K562 (cell line): ENCODE results near the gene CLIP4. TPM values are rescaled to one million over a fixed set of nuclear protein-coding genes. Genes with fewer than 3 reads are reported as not detected.

ENCODE experiments used
- ATAC-seq: fragments of 200-7000 bp; cut with Tn5 transposase; 3 replicates; pipeline ENCODE4 v1.9.1; 2020; ENCODE audit warnings: moderate library complexity
- BruUV-seq: library from RNA; stranded (reverse); fragments of 400-500 nt; replicated peaks from 2 replicates; lab custom pipeline; 2021; lab: Mats Ljungman, UMichigan
- CTCF ChIA-PET: fragments of 300-600 bp; formaldehyde crosslinking; extraction: SDS; loops from one replicate; lab custom pipeline; 2021; ENCODE audit warnings: low intra/inter-chr PET ratio; lab: Yijun Ruan, JAX
- POLR2A ChIA-PET: fragments of 300-600, 350-650 bp; sonication (Branson Sonifier 250); formaldehyde crosslinking; extraction: SDS; loops from one replicate; lab custom pipeline; 2021; ENCODE audit warnings: antibody characterized with exemption, inconsistent platforms; lab: Yijun Ruan, JAX
- DNase-seq, 4 experiments: peaks; one replicate each; pipeline versions ENCODE4 v3.0.0 to v3.0.0-alpha.2; 2011 to 2018; ENCODE audit warnings: low spot score in 3 of 4, mixed read lengths in 3 of 4; ENCODE audit errors: extremely low read depth in 1 of 4
- FAIRE-seq: peaks from 2 replicates; lab custom pipeline; 2011; peaks lifted over from hg19 to GRCh38; lab: Jason Lieb, UNC
- H2AFZ ChIP-seq: 2 replicates; pipeline ENCODE4 v1.6.0; 2011; ENCODE audit warnings: low read depth, low read length, control low read depth, inconsistent platforms
- H3K27ac ChIP-seq: fragments of 200-600 bp; 3 replicates; pipeline ENCODE4 v1.8.0; 2011; ENCODE audit warnings: low read depth, mild to moderate bottlenecking, control low read depth, inconsistent platforms, low read length, moderate library complexity, mixed read lengths; ENCODE audit errors: extremely low read depth
- H3K27me3 ChIP-seq, 2 experiments: fragments of 300-600 bp in 1 of 2; 2 replicates in 1 of 2; 3 replicates in 1 of 2; pipeline versions ENCODE4 v1.6.0 to v1.8.0; 2011; ENCODE audit warnings: inconsistent platforms in 2 of 2, low read length in 2 of 2, mild to moderate bottlenecking in 1 of 2, mixed read lengths in 1 of 2, moderate library complexity in 1 of 2; ENCODE audit not compliant: control insufficient read depth in 2 of 2, insufficient read depth in 2 of 2
- H3K36me3 ChIP-seq: fragments of 300-600 bp; 3 replicates; pipeline ENCODE4 v1.8.0; 2011; ENCODE audit warnings: mild to moderate bottlenecking, low read length, inconsistent platforms; ENCODE audit not compliant: control insufficient read depth, insufficient read depth
- H3K4me1 ChIP-seq, 2 experiments: fragments of 200-600 bp in 1 of 2; replicated peaks in 1 of 2; 2 replicates in 1 of 2; 3 replicates in 1 of 2; pipeline versions ENCODE4 v1.5.1 to v1.8.0; 2011; ENCODE audit warnings: inconsistent platforms in 2 of 2, low read length in 2 of 2, mild to moderate bottlenecking in 1 of 2, mixed read lengths in 1 of 2, moderate library complexity in 1 of 2; ENCODE audit not compliant: control insufficient read depth in 2 of 2, insufficient read depth in 2 of 2
- H3K4me2 ChIP-seq: 2 replicates; pipeline ENCODE4 v1.6.1; 2011; ENCODE audit warnings: low read length, control low read depth, inconsistent platforms, mixed read lengths; ENCODE audit not compliant: insufficient read depth
- H3K4me3 ChIP-seq: fragments of 200-600 bp; sonication (generic), shearing (Covaris generic); 2 replicates; pipeline ENCODE4 v1.5.1; 2016; ENCODE audit warnings: control low read depth, inconsistent platforms
- H3K79me2 ChIP-seq: fragments of 200-600 bp; 3 replicates; pipeline ENCODE4 v1.8.0; 2011; ENCODE audit warnings: low read length, inconsistent platforms; ENCODE audit not compliant: control insufficient read depth, insufficient read depth
- H3K9ac ChIP-seq, 2 experiments: 2 replicates each; pipeline versions ENCODE4 v1.6.0 to v1.6.1; 2011; ENCODE audit warnings: low read depth in 2 of 2, low read length in 2 of 2, control low read depth in 1 of 2, inconsistent platforms in 1 of 2, mild to moderate bottlenecking in 1 of 2, mixed read lengths in 1 of 2; ENCODE audit not compliant: insufficient read depth in 1 of 2
- H3K9me1 ChIP-seq: one replicate; pipeline ENCODE4 v1.6.0; 2011; ENCODE audit warnings: inconsistent platforms, mild to moderate bottlenecking, low read length, moderate library complexity; ENCODE audit not compliant: control insufficient read depth, insufficient read depth
- H3K9me3 ChIP-seq: replicated peaks from 2 replicates; pipeline ENCODE4 v1.5.1; 2011; ENCODE audit warnings: low read depth, low read length, inconsistent platforms; ENCODE audit not compliant: control insufficient read depth, insufficient read depth
- H4K20me1 ChIP-seq: replicated peaks from 2 replicates; pipeline ENCODE4 v1.6.1; 2011; ENCODE audit warnings: low read length, inconsistent platforms, mixed read lengths; ENCODE audit not compliant: control insufficient read depth, insufficient read depth
- CTBP1 ChIP-seq: fragments of 450-650 bp; IDR thresholded peaks from 2 replicates; pipeline ENCODE4 v1.6.1; 2016; ENCODE audit warnings: borderline replicate concordance
- HEY1 ChIP-seq: fragments of 250-450 bp; sonication (Bioruptor Pico); IDR thresholded peaks from 2 replicates; pipeline ENCODE4 v1.5.0; 2020; ENCODE audit warnings: mild to moderate bottlenecking, moderate library complexity, borderline replicate concordance
- JUND ChIP-seq, 2 experiments: IDR thresholded peaks; 2 replicates in 1 of 2; 3 replicates in 1 of 2; pipeline ENCODE4 v1.6.1; 2011; ENCODE audit warnings: borderline replicate concordance in 2 of 2, low read depth in 2 of 2, low read length in 2 of 2, improper control_type of control experiment in 1 of 2, missing biosample characterization in 1 of 2, missing genetic modification characterization in 1 of 2, missing genetic modification reagents in 1 of 2
- NFE2L1 ChIP-seq: fragments of 450-650 bp; IDR thresholded peaks from 2 replicates; pipeline ENCODE4 v1.6.1; 2016; ENCODE audit warnings: missing genetic modification characterization, low read depth, mild to moderate bottlenecking, missing compliant biosample characterization, moderate library complexity, borderline replicate concordance
- NR3C1 ChIP-seq: sonication (generic); formaldehyde crosslinking; IDR thresholded peaks from 2 replicates; pipeline ENCODE4 v1.8.1; 2022; ENCODE audit warnings: missing genetic modification reagents
- POLR3G ChIP-seq: IDR thresholded peaks from 2 replicates; pipeline ENCODE4 v1.6.1; 2011; ENCODE audit not compliant: insufficient read length, insufficient replicate concordance; ENCODE audit errors: extremely low read depth
- RCOR1 ChIP-seq, 2 experiments: IDR thresholded peaks; 2 replicates each; pipeline ENCODE4 v1.6.1; 2012; ENCODE audit warnings: low read depth in 2 of 2, low read length in 2 of 2, borderline replicate concordance in 1 of 2, improper control_type of control experiment in 1 of 2
- ZNF263 ChIP-seq: sonication (generic); formaldehyde crosslinking; IDR thresholded peaks from 2 replicates; pipeline ENCODE4 v1.8.0; 2022; ENCODE audit warnings: mild to moderate bottlenecking, missing genetic modification reagents, borderline replicate concordance
- ZNF444 ChIP-seq: fragments of 250-450 bp; sonication (Bioruptor Pico); IDR thresholded peaks from 2 replicates; pipeline ENCODE4 v1.4.0; 2020; ENCODE audit warnings: mild to moderate bottlenecking, moderate library complexity
- whole genome bisulfite sequencing: fragments of 100-300 bp; shearing (Covaris generic); methylation state at CpG from one replicate; pipeline ENCODE4 v1.1.6; 2016; ENCODE audit warnings: low coverage, mixed read lengths; ENCODE audit not compliant: insufficient coverage; ENCODE audit errors: missing lambda C conversion rate; 5-methylcytosine and 5-hydroxymethylcytosine counted together
- in situ Hi-C: fragments of 300-500 bp; cut with MboI; formaldehyde crosslinking; loops from 4 replicates; pipeline ENCODE4 v1.15.0; 2018; ENCODE audit warnings: inconsistent platforms, mixed read lengths
- intact Hi-C: fragments of 100-400 bp; cut with micrococcal nuclease; formaldehyde crosslinking; loops from 2 replicates; pipeline ENCODE4 v1.14.2; 2022
- polyA plus RNA-seq, 8 experiments: library from polyadenylated mRNA; depleted of rRNA in 4 of 8; stranded (reverse) in 5 of 8; unstranded in 3 of 8; fragments of >200 nt; fragmentation: Nextera tagmentation in 2 of 8; fragmentation: Illumina TruSeq in 1 of 8; extraction: Ambion mirVana in 2 of 8; extraction: Trizol in 1 of 8; gene quantifications; 2 replicates each; pipeline versions ENCODE4 v1.2.1 to v1.2.3, GENCODE V29; 2011 to 2014; ENCODE audit warnings: inconsistent platforms in 1 of 8, missing spikeins in 1 of 8
- total RNA-seq, 7 experiments: library from RNA; depleted of rRNA in 6 of 7; stranded (reverse); fragments of >200 nt in 6 of 7; fragmentation: Illumina TruSeq in 2 of 7; extraction: Trizol in 2 of 7; gene quantifications; 2 replicates each; pipeline versions ENCODE4 v1.2.1 to v1.2.3, GENCODE V29; 2011 to 2021; ENCODE audit warnings: low replicate concordance in 1 of 7
- TF ChIP-seq, protein P1 (sequence below): fragments of 250-450 bp; sonication (Bioruptor Pico); IDR thresholded peaks from 2 replicates; pipeline ENCODE4 v1.9.0; 2021; ENCODE audit warnings: mild to moderate bottlenecking, inconsistent platforms
- TF ChIP-seq, protein P2 (sequence below): fragments of 450-650 bp; IDR thresholded peaks from 2 replicates; pipeline ENCODE4 v1.6.1; 2014; ENCODE audit warnings: low read depth, mild to moderate bottlenecking, moderate library complexity, borderline replicate concordance
- TF ChIP-seq, protein P3 (sequence below): fragments of 250-450 bp; sonication (Bioruptor Pico); IDR thresholded peaks from 2 replicates; pipeline ENCODE4 v1.5.1; 2021; ENCODE audit warnings: mild to moderate bottlenecking

Gene CLIP4
- total and polyA plus RNA-seq, 9 of the 15 experiments (the other 6 are each of a cell fraction or from before 2014, with no cell fraction given): 0.03 to 0.38 (median 0.13) TPM; not detected in 5

DNA sequence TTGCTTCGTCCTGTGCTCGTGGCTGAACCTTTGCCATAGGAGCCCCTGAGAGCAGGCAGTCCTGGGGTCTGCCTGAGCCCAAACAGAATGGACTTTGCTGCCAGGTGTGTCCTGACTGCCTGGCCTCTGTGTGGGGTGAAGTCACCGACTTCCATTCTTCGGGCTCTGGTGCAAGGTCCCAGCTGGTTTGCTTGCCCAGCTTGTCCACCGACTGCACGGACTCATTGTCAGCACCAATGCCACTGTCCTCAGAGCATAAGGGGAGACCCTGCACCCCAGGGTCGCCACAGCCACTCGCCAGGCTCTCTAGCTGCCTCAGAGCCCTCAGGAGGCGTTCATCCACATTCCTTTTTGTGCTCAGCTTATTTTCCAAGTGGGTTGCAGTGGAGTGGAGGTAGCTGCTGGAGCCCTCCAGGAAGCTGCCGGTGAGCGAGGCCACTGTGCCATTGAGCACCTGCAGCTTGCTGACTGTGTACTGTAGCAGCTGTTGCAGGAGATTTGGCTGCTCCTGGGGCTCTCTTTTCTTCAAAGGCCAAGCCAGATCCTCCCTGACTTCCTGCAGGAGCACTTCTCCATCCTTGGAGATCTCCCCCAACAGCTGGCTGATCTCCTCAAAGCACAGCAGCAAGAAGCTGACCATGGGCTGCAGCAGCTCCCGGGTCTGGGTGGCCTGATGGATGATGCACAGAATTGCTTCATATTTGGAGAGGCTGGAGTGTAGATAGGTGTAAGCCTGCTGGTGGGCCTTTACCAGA is 42.1 kb upstream of the CLIP4 start (continued):
- TF ChIP-seq, protein P1, sequence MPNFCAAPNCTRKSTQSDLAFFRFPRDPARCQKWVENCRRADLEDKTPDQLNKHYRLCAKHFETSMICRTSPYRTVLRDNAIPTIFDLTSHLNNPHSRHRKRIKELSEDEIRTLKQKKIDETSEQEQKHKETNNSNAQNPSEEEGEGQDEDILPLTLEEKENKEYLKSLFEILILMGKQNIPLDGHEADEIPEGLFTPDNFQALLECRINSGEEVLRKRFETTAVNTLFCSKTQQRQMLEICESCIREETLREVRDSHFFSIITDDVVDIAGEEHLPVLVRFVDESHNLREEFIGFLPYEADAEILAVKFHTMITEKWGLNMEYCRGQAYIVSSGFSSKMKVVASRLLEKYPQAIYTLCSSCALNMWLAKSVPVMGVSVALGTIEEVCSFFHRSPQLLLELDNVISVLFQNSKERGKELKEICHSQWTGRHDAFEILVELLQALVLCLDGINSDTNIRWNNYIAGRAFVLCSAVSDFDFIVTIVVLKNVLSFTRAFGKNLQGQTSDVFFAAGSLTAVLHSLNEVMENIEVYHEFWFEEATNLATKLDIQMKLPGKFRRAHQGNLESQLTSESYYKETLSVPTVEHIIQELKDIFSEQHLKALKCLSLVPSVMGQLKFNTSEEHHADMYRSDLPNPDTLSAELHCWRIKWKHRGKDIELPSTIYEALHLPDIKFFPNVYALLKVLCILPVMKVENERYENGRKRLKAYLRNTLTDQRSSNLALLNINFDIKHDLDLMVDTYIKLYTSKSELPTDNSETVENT (CRISPR knock-in tag): no peak
- no peak for TF ChIP-seq POLR3G

DNA sequence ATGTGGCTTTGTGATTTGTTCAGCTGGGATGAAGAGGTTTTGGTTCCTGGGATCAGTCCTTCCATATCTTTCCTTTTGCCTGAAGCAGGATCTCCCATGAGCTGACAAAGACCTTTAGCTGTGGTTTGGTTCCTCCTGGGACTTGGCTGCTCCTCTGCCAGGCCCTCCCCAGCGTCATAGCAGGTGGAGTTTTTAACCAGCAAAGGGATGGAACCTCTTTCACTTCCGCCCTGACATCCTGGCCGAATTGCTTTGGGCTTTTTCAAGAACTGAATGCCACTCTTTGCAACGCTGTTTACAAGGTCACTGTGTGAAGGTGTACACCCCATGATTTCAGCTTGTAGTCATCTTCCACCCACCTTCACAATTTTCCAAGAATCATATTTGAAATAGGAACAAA is 41.3 kb upstream of the CLIP4 start:
- intact Hi-C loops (loop anchor here (10.0 kb wide), 1 partner anchor 121 kb away; no protein-coding TSS in a partner anchor), in situ Hi-C loops (no loop called here)
- peaks cover 6 to 45% of the 10 kb centered on the region in 2 experiments; a peak in 4 of 5 replicates for H3K27me3 ChIP-seq
- no peaks in the 10 kb centered on the region for H3K9me3 ChIP-seq
- H3K9me1 ChIP-seq: no peaks in the 10 kb centered on the region
- H3K4me3 ChIP-seq: no peak overlapping the region
- CTCF ChIA-PET: no interaction called here
- FAIRE-seq (no peak), DNase-seq (no peak), ATAC-seq (no peak)
- 1% methylated on average over 4 of the region's 4 CpGs for WGBS
- H2AFZ ChIP-seq: no peak overlapping the region
- no peak overlapping the region for H3K4me2 ChIP-seq
- no peaks in the 10 kb centered on the region for H3K36me3 ChIP-seq
- H3K9ac ChIP-seq: no peak overlapping the region
- TF ChIP-seq ZNF263 (no peak), JUND (IDR thresholded peaks at IDR 0.05; ENCODE audit: borderline replicate concordance, low read depth, low read length) (no peak), JUND (tag; IDR thresholded peaks at IDR 0.05; ENCODE audit: borderline replicate concordance, low read depth, low read length) (no peak), NFE2L1 (tag) (no peak), NR3C1 (CRISPR knock-in tag) (no peak), RCOR1 (IDR thresholded peaks at IDR 0.05; ENCODE audit: borderline replicate concordance in 1 of 2, low read depth in 2 of 2, low read length in 2 of 2) (no peak), HEY1 (no peak), CTBP1 (no peak), ZNF444 (no peak)
- TF ChIP-seq, protein P2, sequence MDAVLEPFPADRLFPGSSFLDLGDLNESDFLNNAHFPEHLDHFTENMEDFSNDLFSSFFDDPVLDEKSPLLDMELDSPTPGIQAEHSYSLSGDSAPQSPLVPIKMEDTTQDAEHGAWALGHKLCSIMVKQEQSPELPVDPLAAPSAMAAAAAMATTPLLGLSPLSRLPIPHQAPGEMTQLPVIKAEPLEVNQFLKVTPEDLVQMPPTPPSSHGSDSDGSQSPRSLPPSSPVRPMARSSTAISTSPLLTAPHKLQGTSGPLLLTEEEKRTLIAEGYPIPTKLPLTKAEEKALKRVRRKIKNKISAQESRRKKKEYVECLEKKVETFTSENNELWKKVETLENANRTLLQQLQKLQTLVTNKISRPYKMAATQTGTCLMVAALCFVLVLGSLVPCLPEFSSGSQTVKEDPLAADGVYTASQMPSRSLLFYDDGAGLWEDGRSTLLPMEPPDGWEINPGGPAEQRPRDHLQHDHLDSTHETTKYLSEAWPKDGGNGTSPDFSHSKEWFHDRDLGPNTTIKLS: no peak
- TF ChIP-seq, protein P3, sequence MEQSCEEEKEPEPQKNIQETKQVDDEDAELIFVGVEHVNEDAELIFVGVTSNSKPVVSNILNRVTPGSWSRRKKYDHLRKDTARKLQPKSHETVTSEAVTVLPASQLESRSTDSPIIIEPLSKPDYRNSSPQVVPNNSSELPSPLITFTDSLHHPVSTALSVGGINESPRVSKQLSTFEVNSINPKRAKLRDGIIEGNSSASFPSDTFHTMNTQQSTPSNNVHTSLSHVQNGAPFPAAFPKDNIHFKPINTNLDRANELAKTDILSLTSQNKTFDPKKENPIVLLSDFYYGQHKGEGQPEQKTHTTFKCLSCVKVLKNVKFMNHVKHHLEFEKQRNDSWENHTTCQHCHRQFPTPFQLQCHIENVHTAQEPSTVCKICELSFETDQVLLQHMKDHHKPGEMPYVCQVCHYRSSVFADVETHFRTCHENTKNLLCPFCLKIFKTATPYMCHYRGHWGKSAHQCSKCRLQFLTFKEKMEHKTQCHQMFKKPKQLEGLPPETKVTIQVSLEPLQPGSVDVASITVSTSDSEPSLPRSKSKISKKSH (CRISPR knock-in tag): no peak
- no TSS peak for BruUV-seq
- no peaks in the 10 kb centered on the region for H3K4me1 ChIP-seq
- H4K20me1 ChIP-seq: no peaks in the 10 kb centered on the region
- POLR2A ChIA-PET: interaction anchor here (1.0 to 1.1 kb wide), 2 partner anchors 10 to 31 kb away, joined by 3 read pairs; no protein-coding TSS in a partner anchor
- no peak overlapping the region for H3K27ac ChIP-seq
- H3K79me2 ChIP-seq: no peaks in the 10 kb centered on the region
